Vagina (tissue), 2 donors: ENCODE data around the gene SCFD2. TPM values are rescaled to one million over a fixed set of nuclear protein-coding genes. Genes with fewer than 3 reads are reported as not detected.
A peak's percentile ranks its signal among the peaks of the same experiment; 100 is the strongest.

Experiments
- DNase-seq, 2 donors: peaks; one replicate each; pipeline ENCODE4 v3.0.0-alpha.2; 2017; ENCODE audit errors: extremely low spot score in 2 of 2
- H3K27ac ChIP-seq: fragments of 200-600 bp; sonication (generic); one replicate; pipeline ENCODE4 v1.5.1; 2019
- H3K27me3 ChIP-seq: fragments of 200-600 bp; sonication (generic); one replicate; pipeline ENCODE4 v1.5.1; 2019
- H3K36me3 ChIP-seq, 2 donors: fragments of 200-600 bp; sonication (generic); one replicate each; pipeline ENCODE4 v1.5.1; 2017 to 2019
- H3K4me1 ChIP-seq: fragments of 200-600 bp; sonication (generic); one replicate; pipeline ENCODE4 v1.5.1; 2019
- H3K4me3 ChIP-seq, 2 donors: fragments of 200-600 bp; sonication (generic); 1 replicate in 1 of 2; 2 replicates in 1 of 2; pipeline ENCODE4 v1.5.1; 2016 to 2019
- H3K9me3 ChIP-seq: fragments of 200-600 bp; sonication (generic); one replicate; pipeline ENCODE4 v1.5.1; 2019
- CTCF ChIP-seq, 3 experiments: fragments of 450-650 bp in 2 of 3; fragments of 200-600 bp in 1 of 3; sonication (generic) in 1 of 3; IDR thresholded peaks; one replicate each; pipeline ENCODE4 v1.5.1; 2017 to 2019; ENCODE audit warnings: antibody characterized with exemption in 3 of 3, mild to moderate bottlenecking in 2 of 3, moderate library complexity in 2 of 3
- POLR2A ChIP-seq, 2 donors: fragments of 450-650 bp; IDR thresholded peaks; one replicate each; pipeline ENCODE4 v1.6.1; 2017; ENCODE audit warnings: antibody characterized with exemption in 2 of 2, mild to moderate bottlenecking in 2 of 2, moderate library complexity in 2 of 2
- POLR2AphosphoS5 ChIP-seq, 2 donors: sonication (generic); formaldehyde crosslinking; IDR thresholded peaks; one replicate each; pipeline ENCODE4 v1.9.0; 2017; ENCODE audit warnings: antibody characterized with exemption in 2 of 2, mild to moderate bottlenecking in 2 of 2, low read depth in 1 of 2; ENCODE audit not compliant: insufficient read depth in 1 of 2
- intact Hi-C: fragments of 100-400 bp; cut with DNase I; formaldehyde crosslinking; loops from one replicate; pipeline ENCODE4 v1.15.1; 2023
- total RNA-seq: library from RNA; depleted of rRNA; stranded (reverse); fragments of >200 nt; gene quantifications from one replicate; pipeline ENCODE4 v1.2.3, GENCODE V29; 2016

Gene SCFD2
- total RNA-seq, 1 donor from 2014 or later: 33.1 TPM

GRCh38 chr4:53208753-53209152 is 157.1 kb downstream of the SCFD2 start:
- no peaks in the 10 kb centered on the region for H3K9me3 ChIP-seq
- no peaks in the 10 kb centered on the region for H3K27me3 ChIP-seq
- intact Hi-C loops: no loop called here
- H3K4me3 ChIP-seq: no peak overlapping the region
- TF ChIP-seq POLR2AphosphoS5 (IDR thresholded peaks at IDR 0.05; ENCODE audit: insufficient read depth in 1 of 2, low read depth in 1 of 2) (no peak), CTCF (IDR thresholded peaks at IDR 0.05) (no peak), POLR2A (IDR thresholded peaks at IDR 0.05) (no peak)
- DNase-seq: no peak
- H3K27ac ChIP-seq: no peak overlapping the region
- no peaks in the 10 kb centered on the region for H3K4me1 ChIP-seq
- H3K36me3 ChIP-seq: no peaks in the 10 kb centered on the region

- intact Hi-C loops: no loop called here
- DNase-seq: no peak
- H3K27me3 ChIP-seq: no peaks in the 10 kb centered on the region
- H3K4me1 ChIP-seq: no peaks in the 10 kb centered on the region
- H3K9me3 ChIP-seq: no peaks in the 10 kb centered on the region
- no peaks in the 10 kb centered on the region for H3K36me3 ChIP-seq
- H3K27ac ChIP-seq: no peak overlapping the region
- TF ChIP-seq CTCF (IDR thresholded peaks at IDR 0.05) (no peak), POLR2A (IDR thresholded peaks at IDR 0.05) (no peak), POLR2AphosphoS5 (IDR thresholded peaks at IDR 0.05; ENCODE audit: insufficient read depth in 1 of 2, low read depth in 1 of 2) (no peak)
- H3K4me3 ChIP-seq: no peak overlapping the region
Measured at GRCh38 chr4:53205970-53206369, 159.9 kb downstream of the SCFD2 start.

GRCh38 chr4:53199356-53199755 is 166.5 kb downstream of the SCFD2 start:
- Histone ChIP-seq H3K36me3 (no peaks in the 10 kb centered on the region), H3K4me1 (peaks cover 10% of the 10 kb centered on the region), H3K27ac (no peak overlapping the region), H3K9me3 (no peaks in the 10 kb centered on the region), H3K27me3 (no peaks in the 10 kb centered on the region), H3K4me3 (no peak overlapping the region)
- no peak for TF ChIP-seq POLR2A (IDR thresholded peaks at IDR 0.05)
- TF ChIP-seq POLR2AphosphoS5 (IDR thresholded peaks at IDR 0.05; ENCODE audit: insufficient read depth in 1 of 2, low read depth in 1 of 2): no peak
- no peak for TF ChIP-seq CTCF (IDR thresholded peaks at IDR 0.05)
- intact Hi-C loops: no loop called here
- DNase-seq: no peak

GRCh38 chr4:53197772-53198142 is 168.1 kb downstream of the SCFD2 start:
- Histone ChIP-seq H3K4me1 (peaks cover 10% of the 10 kb centered on the region), H3K36me3 (no peaks in the 10 kb centered on the region), H3K4me3 (no peak overlapping the region), H3K27ac (no peak overlapping the region), H3K9me3 (no peaks in the 10 kb centered on the region), H3K27me3 (no peaks in the 10 kb centered on the region)
- no peak for DNase-seq
- no peak for TF ChIP-seq POLR2AphosphoS5 (IDR thresholded peaks at IDR 0.05; ENCODE audit: insufficient read depth in 1 of 2, low read depth in 1 of 2)
- no peak for TF ChIP-seq POLR2A (IDR thresholded peaks at IDR 0.05)
- TF ChIP-seq CTCF (IDR thresholded peaks at IDR 0.05): no peak
- intact Hi-C loops: loop anchor here (2.0 kb wide), 1 partner anchor 1035 kb away; no protein-coding TSS in a partner anchor

- Histone ChIP-seq H3K27me3 (no peaks in the 10 kb centered on the region), H3K9me3 (no peaks in the 10 kb centered on the region), H3K4me1 (peaks cover 10% of the 10 kb centered on the region), H3K36me3 (no peaks in the 10 kb centered on the region), H3K4me3 (no peak overlapping the region), H3K27ac (no peak overlapping the region)
- intact Hi-C loops: loop anchor here (2.0 kb wide), 1 partner anchor 1036 kb away; no protein-coding TSS in a partner anchor
- DNase-seq: no peak
- TF ChIP-seq POLR2AphosphoS5 (IDR thresholded peaks at IDR 0.05; ENCODE audit: insufficient read depth in 1 of 2, low read depth in 1 of 2) (no peak), CTCF (IDR thresholded peaks at IDR 0.05) (peak; percentile 57 to 70 (median 69)), POLR2A (IDR thresholded peaks at IDR 0.05) (no peak)
Measured at GRCh38 chr4:53196882-53197771, 168.7 kb downstream of the SCFD2 start.
